OCI-M1 (cell line): ENCODE measurements around the gene SLCO3A1.

Experiments used
- DNase-seq: peaks from one replicate; lab custom pipeline; 2025; lab: John Stamatoyannopoulos, UW

SLCO3A1 gene

DNA sequence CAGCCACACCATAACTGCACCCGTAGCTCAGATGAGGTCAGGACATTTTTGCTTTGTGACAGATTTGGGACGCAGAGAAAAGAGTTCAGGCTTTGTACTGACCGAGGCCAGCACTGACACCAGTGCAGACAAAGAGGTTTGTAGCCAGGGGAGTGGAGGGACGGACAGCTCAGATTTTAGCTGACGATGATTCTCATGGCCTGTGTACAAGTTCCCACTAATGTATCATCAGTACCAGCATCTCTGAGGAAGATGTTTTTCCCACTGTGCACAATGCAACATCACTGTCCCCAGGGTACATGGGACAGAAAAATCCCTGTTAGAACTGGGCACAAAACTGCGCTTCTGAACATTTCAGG lies 112.7 kb downstream of the SLCO3A1 start:
- no peak for DNase-seq

- DNase-seq: no peak
These were observed 114.6 kb downstream of the SLCO3A1 start for GRCh38 chr15:91967935-91968606.

DNA sequence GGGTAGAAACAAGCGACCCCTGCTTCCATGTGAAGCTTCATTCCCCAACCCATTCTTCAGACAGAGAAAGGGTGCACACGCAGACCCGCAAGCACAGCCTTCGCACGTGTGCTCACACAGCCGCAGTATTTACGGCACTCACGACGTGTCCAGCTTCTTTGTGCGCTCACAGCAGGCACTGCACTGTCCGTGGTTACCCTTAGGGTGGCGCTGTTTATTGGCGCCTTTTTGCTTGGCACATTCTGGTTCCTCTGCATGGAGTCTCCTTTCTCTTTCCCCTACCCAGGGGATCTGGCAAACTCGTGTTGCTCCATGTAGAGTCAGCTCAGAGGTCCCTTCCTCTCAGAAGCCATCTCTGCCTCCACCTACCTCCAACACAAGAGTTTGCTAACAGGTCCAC lies 115.1 kb downstream of the SLCO3A1 start:
- no peak for DNase-seq

DNA sequence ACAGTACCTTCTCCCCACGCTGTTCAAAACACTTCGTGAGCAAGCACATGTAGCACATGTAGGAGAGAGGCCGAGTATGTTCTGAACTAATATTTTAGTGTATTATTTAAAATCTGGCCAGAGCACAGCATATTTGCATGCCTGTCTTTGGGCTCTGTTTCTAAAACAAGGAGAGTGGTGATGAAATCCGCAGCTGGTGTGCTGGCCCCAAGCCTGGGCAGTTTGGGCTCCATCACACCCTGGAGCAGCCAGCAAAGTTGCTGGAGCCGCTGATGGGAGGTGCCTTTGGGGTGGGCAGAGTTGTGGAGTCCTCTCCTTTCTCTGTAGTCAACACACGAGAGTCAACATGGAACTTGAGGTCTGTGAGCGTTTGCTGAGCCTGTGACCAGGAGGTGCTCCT lies 116.6 kb downstream of the SLCO3A1 start:
- no peak for DNase-seq

GRCh38 chr15:91973481-91973880 lies 120.0 kb downstream of the SLCO3A1 start:
- no peak for DNase-seq

DNA sequence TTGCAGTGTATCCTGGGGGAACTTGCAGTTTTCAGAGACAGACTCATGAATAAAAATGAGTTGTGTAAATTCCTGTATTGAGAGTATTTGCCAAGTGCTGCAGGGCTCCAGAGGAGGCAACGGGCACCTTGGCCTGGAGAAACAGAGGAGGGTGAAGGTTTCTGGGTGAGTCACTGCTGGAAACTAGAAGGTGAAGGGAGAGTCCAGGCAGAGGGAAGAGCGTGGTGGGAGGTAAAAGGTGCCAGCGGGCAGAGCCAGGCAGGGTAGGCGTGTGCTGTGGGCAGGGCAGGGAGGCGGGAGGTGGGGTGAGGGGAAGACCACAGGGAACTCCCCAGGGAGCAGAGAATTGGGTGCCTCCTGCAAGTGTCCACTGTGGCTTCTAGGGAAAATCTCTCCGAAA lies 120.8 kb downstream of the SLCO3A1 start:
- no peak for DNase-seq

DNA sequence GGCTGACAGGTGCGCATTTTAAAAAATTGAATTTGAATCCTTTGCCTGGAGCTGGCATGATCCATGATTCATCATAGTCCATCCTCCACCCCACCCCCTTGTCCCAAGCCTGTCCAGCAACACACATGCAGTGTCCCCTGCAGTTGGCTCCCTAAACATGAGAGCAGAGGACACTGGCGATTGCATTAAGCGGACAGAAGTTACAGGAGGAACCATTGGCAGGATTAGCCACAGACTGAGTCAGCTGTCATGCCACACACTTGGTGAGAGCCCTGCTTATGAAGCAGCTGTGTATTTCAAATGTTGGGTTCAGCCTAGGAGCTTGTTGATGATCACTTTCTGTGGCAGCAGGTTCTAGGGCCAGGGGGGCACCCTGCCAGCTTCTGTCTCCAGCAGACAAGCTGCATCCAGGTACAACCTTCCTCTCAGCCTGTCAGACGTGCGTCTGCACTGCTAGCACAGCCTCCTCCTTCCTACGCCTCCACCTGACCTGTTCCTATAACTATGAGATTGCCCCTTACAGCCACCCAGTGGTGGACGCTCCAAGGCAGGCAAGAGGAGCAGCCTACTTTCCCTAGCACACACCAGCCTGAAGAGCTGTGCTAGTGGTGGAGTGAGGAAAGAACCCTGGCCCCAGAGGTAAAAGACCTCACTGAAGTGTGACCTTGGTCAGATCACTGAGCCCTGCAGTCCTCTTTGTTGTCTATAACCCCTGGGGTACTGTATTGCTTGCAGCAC lies 121.9 kb downstream of the SLCO3A1 start:
- no peak for DNase-seq

DNA sequence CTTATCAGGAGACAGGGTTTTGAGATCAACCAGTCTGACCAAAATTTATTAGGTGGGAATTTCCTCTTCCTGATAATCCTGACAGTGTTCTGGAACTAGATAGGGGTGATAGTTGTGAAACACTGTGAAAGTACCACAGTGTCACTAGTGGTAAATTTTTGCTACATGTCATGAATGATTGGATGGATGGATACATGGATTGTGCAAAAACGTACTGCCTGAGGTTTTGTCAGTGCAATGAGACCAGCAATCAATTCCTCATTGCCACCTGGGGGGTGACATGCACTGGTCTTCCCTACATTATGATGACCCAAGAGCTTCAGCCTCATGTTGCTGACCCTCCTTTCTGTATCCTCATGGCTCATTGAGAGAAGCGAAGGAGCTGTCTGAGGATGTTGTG lies 123.5 kb downstream of the SLCO3A1 start:
- DNase-seq: no peak

- no peak for DNase-seq
These were observed 127.2 kb downstream of the SLCO3A1 start for GRCh38 chr15:91980502-91981267.

DNA sequence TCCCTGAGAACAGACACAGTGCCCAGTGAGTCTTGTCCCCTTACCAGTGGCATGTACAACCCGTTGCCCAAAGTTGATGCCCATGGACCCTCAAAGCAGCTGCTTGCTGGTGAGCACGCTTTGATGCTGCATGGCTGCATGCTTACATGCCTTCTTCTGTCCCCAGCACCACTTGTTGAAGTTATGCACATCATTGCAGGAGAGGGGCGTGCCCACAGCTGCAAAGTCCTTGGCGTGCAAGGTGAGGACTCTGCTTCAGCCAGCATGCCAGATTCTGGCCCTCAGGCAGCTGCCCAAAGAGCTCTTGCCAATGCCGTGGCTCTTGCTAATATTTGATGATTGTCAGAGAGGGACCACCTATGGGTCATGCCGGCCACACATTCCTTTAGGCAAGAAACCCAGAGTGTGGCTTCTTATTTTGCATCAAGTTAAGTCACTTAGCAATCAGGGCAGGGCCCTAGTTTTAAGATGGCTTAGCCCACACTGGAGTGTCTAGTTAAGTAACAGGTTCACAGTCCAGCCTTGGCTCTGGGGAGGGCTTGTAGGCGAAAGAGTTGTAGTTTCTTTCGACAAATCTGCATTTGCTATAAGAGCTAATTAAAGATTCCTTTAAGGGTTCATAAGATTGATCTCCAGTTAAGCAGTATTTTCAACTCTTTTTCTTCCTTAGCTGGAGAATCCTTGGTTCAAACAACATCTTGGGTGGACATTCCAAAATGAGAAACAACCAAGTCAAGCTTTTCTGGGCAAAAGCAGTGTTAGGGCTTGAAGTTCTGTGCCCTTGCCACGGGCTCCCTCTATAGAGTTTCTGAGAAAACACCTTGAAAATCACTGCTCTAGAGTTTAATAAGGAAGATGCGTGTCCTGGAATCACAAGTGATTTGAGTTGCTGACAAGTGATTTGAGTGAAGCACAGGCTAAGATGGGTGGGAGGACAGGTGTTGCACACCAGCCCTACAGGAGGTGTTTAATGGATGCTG lies 128.6 kb downstream of the SLCO3A1 start:
- DNase-seq: peak; percentile 6

- no peak for DNase-seq
These were observed 130.3 kb downstream of the SLCO3A1 start for GRCh38 chr15:91983729-91984340.

DNA sequence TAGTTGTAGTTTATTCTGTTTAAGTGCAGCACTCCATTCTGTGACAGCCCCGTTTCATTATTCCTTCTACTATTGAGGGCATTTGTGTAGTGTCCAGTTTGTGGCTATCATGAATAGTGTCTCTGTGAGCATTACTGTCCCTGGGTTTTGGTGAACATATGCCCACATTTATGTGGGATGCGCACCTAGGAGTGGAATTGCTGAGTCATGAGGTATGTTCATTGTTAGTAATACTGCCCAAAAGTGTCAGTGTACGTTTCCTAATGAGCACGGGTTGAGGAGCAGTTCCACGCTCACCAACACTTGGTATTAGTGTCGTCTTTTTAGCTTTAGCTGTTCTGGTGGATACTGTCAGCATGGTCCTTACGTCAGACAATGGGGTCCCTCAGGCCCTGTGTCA lies 131.8 kb downstream of the SLCO3A1 start:
- no peak for DNase-seq

- DNase-seq: no peak
These were observed 134.6 kb downstream of the SLCO3A1 start for GRCh38 chr15:91988071-91988470.

GRCh38 chr15:91988655-91989054 lies 135.1 kb downstream of the SLCO3A1 start:
- DNase-seq: no peak

GRCh38 chr15:91989821-91990220 lies 136.3 kb downstream of the SLCO3A1 start:
- DNase-seq: no peak

DNA sequence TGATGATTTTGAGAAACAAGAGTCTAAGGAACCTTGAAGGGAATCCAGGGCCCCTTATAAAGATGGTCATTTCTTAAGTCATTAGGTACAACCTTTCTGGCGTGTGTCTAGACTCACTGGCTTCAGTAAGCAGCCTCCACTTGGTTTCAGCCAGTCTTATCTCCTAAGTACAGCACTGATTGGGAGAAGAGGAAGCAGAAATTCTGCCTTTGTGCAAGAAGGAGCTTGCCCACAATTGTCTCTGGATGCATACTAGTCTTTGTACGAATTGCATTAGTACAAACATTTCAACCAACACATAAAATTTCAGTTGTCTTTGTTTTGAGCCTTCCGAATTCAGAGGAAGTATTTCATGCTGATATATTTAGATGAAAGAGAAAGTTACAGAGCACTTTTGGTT lies 139.4 kb downstream of the SLCO3A1 start:
- peak; percentile 83 for DNase-seq

DNA sequence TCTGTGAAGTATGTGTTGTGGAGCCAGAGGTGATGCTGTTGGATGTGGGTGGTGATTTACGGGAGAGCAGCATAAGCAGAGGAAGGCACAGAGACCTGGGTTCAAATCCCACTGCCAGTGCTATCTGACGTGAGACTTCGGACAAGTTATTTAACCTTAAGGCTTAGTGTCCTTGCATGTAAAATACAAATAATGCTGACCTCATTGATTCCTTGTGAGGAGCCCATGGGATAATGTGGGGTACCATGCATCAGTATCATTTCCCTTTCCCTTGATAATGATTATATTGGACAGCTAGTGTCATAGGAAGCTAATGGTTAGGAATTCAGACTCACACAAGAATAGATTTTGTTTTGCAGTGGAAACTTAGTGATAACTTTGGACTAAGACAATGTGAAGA lies 141.6 kb downstream of the SLCO3A1 start:
- DNase-seq: no peak

DNA sequence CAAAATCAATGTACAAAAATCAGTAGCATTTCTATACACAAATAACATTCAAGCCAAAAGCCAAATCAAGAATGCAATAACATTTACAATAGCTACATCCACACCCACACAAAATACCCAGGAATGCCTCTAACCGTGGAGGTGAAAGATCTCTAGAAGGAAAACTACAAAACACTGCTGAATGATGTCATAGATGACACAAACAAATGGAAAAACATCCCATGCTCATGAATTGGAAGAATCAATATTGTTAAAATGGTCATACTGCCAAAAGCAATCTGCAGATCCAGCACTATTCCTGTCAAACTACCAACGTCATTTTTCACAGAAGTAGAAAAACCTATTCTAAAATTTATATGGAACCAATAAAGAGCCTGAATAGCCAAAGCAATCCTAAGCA lies 143.7 kb downstream of the SLCO3A1 start:
- no peak for DNase-seq

- no peak for DNase-seq
These were observed 147.2 kb downstream of the SLCO3A1 start for GRCh38 chr15:92000709-92001108.

DNA sequence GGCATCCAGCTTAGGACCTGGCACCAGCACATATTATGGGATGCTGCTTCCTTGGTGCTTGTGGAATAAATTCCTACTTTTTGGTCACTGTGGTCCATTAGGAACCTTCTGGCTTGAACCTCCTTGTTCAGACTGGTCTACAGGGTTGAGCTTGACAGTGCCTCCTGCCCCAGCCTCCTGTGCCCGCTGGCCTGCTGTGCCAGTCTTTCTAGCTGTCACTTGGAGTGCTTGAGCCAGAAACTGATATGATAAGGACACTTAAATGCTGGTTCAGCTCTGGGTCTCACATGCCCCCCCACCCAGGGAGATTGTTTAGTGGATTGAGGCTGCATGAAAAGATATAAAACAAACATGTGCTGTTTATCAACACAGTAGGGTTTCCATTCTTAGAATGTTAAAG lies 147.8 kb downstream of the SLCO3A1 start:
- DNase-seq: no peak

GRCh38 chr15:92002666-92003065 lies 149.2 kb downstream of the SLCO3A1 start:
- DNase-seq: no peak
